Progenitor cell of endocrine pancreas (in vitro differentiated cells): Measurements from ENCODE around the gene CES2. TPM values are rescaled to one million over a fixed set of nuclear protein-coding genes. Genes with fewer than 3 reads are reported as not detected.

Experiments
- DNase-seq: peaks from one replicate; pipeline ENCODE4 v3.0.0; 2021; ENCODE audit warnings: low spot score; ENCODE audit not compliant: unreplicated experiment
- H3K27ac Mint-ChIP-seq: 2 replicates; pipeline ENCODE4 v1.8.0; 2021; ENCODE audit warnings: mild to moderate bottlenecking, moderate library complexity, mixed read lengths
- H3K27me3 Mint-ChIP-seq: 2 replicates; pipeline ENCODE4 v1.8.0; 2021; ENCODE audit warnings: mixed read lengths
- H3K36me3 Mint-ChIP-seq: 2 replicates; pipeline ENCODE4 v1.8.0; 2022; ENCODE audit warnings: mixed read lengths; ENCODE audit not compliant: insufficient read depth
- H3K4me1 Mint-ChIP-seq: 2 replicates; pipeline ENCODE4 v1.8.0; 2021; ENCODE audit warnings: low read depth, mixed read lengths
- H3K4me3 Mint-ChIP-seq: 2 replicates; pipeline ENCODE4 v1.8.0; 2021; ENCODE audit warnings: low read depth, mild to moderate bottlenecking, moderate library complexity, mixed read lengths
- H3K9me3 Mint-ChIP-seq: 2 replicates; pipeline ENCODE4 v1.8.0; 2021; ENCODE audit warnings: low read depth, mixed read lengths
- CTCF ChIP-seq: fragments of 200-600 bp; sonication (generic); IDR thresholded peaks from one replicate; pipeline ENCODE4 v1.5.0; 2021; ENCODE audit warnings: antibody characterized with exemption, mild to moderate bottlenecking; ENCODE audit not compliant: unreplicated experiment
- total RNA-seq: library from RNA; stranded (reverse); gene quantifications from 2 replicates; pipeline ENCODE4 v1.2.1, GENCODE V29; 2021

Gene CES2
- total RNA-seq, 1 donor from 2014 or later = 43.9 TPM

- no peaks in the 10 kb centered on the region for H3K27me3 Mint-ChIP-seq
- no peak overlapping the region for H3K4me3 Mint-ChIP-seq
- no peaks in the 10 kb centered on the region for H3K4me1 Mint-ChIP-seq
- H3K36me3 Mint-ChIP-seq = peaks cover 1% of the 10 kb centered on the region
- no peak for TF ChIP-seq CTCF
- no peak for DNase-seq
- no peak overlapping the region for H3K27ac Mint-ChIP-seq
- H3K9me3 Mint-ChIP-seq = no peaks in the 10 kb centered on the region
Measured at GRCh38 chr16:66889622-66890021, 45.7 kb upstream of the CES2 start.

GRCh38 chr16:66890799-66891198 lies 44.5 kb upstream of the CES2 start:
- H3K9me3 Mint-ChIP-seq = no peaks in the 10 kb centered on the region
- TF ChIP-seq CTCF = no peak
- H3K27ac Mint-ChIP-seq = no peak overlapping the region
- no peak for DNase-seq
- H3K4me1 Mint-ChIP-seq = no peaks in the 10 kb centered on the region
- H3K4me3 Mint-ChIP-seq = no peak overlapping the region
- H3K27me3 Mint-ChIP-seq = no peaks in the 10 kb centered on the region
- H3K36me3 Mint-ChIP-seq = peaks cover 1% of the 10 kb centered on the region

- no peak for TF ChIP-seq CTCF
- Mint-ChIP-seq H3K9me3 (no peaks in the 10 kb centered on the region), H3K4me1 (no peaks in the 10 kb centered on the region), H3K36me3 (peaks cover 1% of the 10 kb centered on the region), H3K27ac (no peak overlapping the region), H3K27me3 (no peaks in the 10 kb centered on the region), H3K4me3 (no peak overlapping the region)
- no peak for DNase-seq
Measured at GRCh38 chr16:66891360-66891759, 44.0 kb upstream of the CES2 start.

GRCh38 chr16:66891797-66892196 lies 43.5 kb upstream of the CES2 start:
- TF ChIP-seq CTCF = no peak
- no peak for DNase-seq
- Mint-ChIP-seq H3K27me3 (no peaks in the 10 kb centered on the region), H3K4me3 (no peak overlapping the region), H3K4me1 (peaks cover 2% of the 10 kb centered on the region), H3K36me3 (peaks cover 1% of the 10 kb centered on the region), H3K27ac (no peak overlapping the region), H3K9me3 (no peaks in the 10 kb centered on the region)

- no peak for DNase-seq
- Mint-ChIP-seq H3K4me1 (peaks cover 4% of the 10 kb centered on the region), H3K9me3 (no peaks in the 10 kb centered on the region), H3K4me3 (no peak overlapping the region), H3K27ac (no peak overlapping the region), H3K36me3 (peaks cover 1% of the 10 kb centered on the region), H3K27me3 (no peaks in the 10 kb centered on the region)
- TF ChIP-seq CTCF = no peak
Measured at GRCh38 chr16:66894055-66894454, 41.3 kb upstream of the CES2 start.
